Osteocyte (in vitro differentiated cells): ENCODE data around the gene TSPAN2. TPM values are rescaled to one million over a fixed set of nuclear protein-coding genes. Genes with fewer than 3 reads are reported as not detected.

Source experiments
- DNase-seq: peaks from one replicate; pipeline ENCODE4 v3.0.0; 2021; ENCODE audit warnings: mixed read lengths; ENCODE audit not compliant: unreplicated experiment; ENCODE audit errors: extremely low spot score
- H3K27ac Mint-ChIP-seq: one replicate; pipeline ENCODE4 v1.8.0; 2021; ENCODE audit warnings: mild to moderate bottlenecking, mixed read lengths; ENCODE audit not compliant: unreplicated experiment
- H3K27me3 Mint-ChIP-seq: one replicate; pipeline ENCODE4 v1.8.0; 2021; ENCODE audit warnings: mixed read lengths; ENCODE audit not compliant: unreplicated experiment
- H3K36me3 Mint-ChIP-seq: one replicate; pipeline ENCODE4 v1.8.0; 2021; ENCODE audit warnings: mixed read lengths; ENCODE audit not compliant: unreplicated experiment
- H3K4me1 Mint-ChIP-seq: one replicate; pipeline ENCODE4 v1.8.0; 2021; ENCODE audit warnings: mixed read lengths; ENCODE audit not compliant: unreplicated experiment
- H3K4me3 Mint-ChIP-seq: one replicate; pipeline ENCODE4 v1.8.0; 2021; ENCODE audit warnings: mild to moderate bottlenecking, moderate library complexity, mixed read lengths; ENCODE audit not compliant: unreplicated experiment
- H3K9me3 Mint-ChIP-seq: one replicate; pipeline ENCODE4 v1.8.0; 2021; ENCODE audit warnings: mixed read lengths; ENCODE audit not compliant: unreplicated experiment
- total RNA-seq: library from RNA; stranded (reverse); gene quantifications from 2 replicates; pipeline ENCODE4 v1.2.1, GENCODE V29; 2021
- TF ChIP-seq, protein P1 (sequence below): fragments of 200-600 bp; sonication (generic); IDR thresholded peaks from 2 replicates; pipeline ENCODE4 v1.5.0; 2021; ENCODE audit warnings: antibody characterized with exemption, mild to moderate bottlenecking, moderate library complexity

Gene TSPAN2
- total RNA-seq, 1 donor from 2014 or later: 3.5 TPM

DNA sequence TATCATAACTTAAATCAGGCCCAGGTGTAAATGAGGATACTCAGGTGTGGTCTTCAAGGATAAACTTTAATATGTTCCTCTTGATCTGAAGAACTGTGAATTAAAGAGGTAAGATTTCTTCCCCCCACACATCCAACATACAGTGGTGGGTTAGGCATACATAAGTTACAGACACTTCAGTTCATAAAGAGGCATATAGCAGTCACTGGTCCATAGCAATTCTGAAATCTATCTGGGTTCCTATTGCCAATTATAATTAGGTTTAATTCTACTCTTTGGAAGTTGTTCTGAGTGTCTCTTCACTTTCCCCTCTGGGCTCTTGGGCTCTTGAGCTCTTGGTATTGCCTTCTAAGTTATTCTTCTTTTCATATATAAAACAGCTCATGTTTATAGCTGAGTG is 32.5 kb upstream of the TSPAN2 start:
- peaks cover 26% of the 10 kb centered on the region for H3K9me3 Mint-ChIP-seq
- no peaks in the 10 kb centered on the region for H3K27me3 Mint-ChIP-seq
- TF ChIP-seq, protein P1, sequence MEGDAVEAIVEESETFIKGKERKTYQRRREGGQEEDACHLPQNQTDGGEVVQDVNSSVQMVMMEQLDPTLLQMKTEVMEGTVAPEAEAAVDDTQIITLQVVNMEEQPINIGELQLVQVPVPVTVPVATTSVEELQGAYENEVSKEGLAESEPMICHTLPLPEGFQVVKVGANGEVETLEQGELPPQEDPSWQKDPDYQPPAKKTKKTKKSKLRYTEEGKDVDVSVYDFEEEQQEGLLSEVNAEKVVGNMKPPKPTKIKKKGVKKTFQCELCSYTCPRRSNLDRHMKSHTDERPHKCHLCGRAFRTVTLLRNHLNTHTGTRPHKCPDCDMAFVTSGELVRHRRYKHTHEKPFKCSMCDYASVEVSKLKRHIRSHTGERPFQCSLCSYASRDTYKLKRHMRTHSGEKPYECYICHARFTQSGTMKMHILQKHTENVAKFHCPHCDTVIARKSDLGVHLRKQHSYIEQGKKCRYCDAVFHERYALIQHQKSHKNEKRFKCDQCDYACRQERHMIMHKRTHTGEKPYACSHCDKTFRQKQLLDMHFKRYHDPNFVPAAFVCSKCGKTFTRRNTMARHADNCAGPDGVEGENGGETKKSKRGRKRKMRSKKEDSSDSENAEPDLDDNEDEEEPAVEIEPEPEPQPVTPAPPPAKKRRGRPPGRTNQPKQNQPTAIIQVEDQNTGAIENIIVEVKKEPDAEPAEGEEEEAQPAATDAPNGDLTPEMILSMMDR: no peak
- no peak overlapping the region for H3K4me3 Mint-ChIP-seq
- no peak overlapping the region for H3K27ac Mint-ChIP-seq
- H3K4me1 Mint-ChIP-seq: peaks cover 11% of the 10 kb centered on the region
- peaks cover 10% of the 10 kb centered on the region for H3K36me3 Mint-ChIP-seq
- no peak for DNase-seq

DNA sequence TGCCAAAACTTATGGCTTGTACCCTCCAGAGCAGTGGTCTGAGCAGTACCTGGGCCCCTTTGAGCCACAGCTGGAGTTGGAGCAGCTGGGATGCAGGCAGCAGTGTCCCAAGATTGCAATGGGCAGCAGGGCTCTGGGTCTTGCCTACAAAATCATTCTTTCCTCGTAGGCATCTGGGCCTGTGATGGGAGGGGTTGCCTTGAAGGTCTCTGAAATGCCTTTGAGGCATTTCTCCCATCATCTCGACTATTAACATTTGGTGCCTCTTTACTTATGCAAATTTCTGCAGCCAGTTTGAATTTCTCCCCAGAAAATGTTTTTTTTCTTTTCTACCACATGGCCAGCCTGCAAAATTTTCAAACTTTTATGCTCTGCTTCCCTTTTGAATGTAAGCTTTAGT is 31.0 kb upstream of the TSPAN2 start:
- no peak for DNase-seq
- Mint-ChIP-seq H3K4me1 (peaks cover 15% of the 10 kb centered on the region), H3K9me3 (peaks cover 20% of the 10 kb centered on the region), H3K27ac (no peak overlapping the region), H3K36me3 (peaks cover 8% of the 10 kb centered on the region), H3K27me3 (no peaks in the 10 kb centered on the region), H3K4me3 (no peak overlapping the region)
- TF ChIP-seq, protein P1: no peak

DNA sequence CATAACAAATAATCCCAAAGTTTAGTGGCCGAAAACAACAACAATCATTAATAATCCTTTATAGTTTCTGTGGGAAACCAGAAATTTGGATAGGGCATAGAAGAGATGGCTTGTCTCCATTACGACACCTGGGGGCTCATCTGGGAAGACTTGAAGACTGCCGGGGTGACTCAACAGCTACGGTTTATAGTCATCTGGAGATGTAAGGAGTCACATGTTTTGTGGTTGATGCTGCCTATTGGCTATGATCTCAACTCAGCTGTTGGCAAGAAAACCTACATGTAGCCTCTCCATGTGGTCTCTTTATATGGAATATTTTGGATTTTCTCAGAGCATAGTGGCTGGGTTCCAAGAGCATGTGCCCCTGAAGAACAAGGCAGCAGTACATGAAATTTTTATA is 29.3 kb upstream of the TSPAN2 start:
- H3K36me3 Mint-ChIP-seq: peaks cover 4% of the 10 kb centered on the region
- H3K9me3 Mint-ChIP-seq: peaks cover 14% of the 10 kb centered on the region
- no peak overlapping the region for H3K4me3 Mint-ChIP-seq
- TF ChIP-seq, protein P1: no peak
- H3K27me3 Mint-ChIP-seq: no peaks in the 10 kb centered on the region
- no peak for DNase-seq
- H3K4me1 Mint-ChIP-seq: peaks cover 32% of the 10 kb centered on the region
- H3K27ac Mint-ChIP-seq: no peak overlapping the region

DNA sequence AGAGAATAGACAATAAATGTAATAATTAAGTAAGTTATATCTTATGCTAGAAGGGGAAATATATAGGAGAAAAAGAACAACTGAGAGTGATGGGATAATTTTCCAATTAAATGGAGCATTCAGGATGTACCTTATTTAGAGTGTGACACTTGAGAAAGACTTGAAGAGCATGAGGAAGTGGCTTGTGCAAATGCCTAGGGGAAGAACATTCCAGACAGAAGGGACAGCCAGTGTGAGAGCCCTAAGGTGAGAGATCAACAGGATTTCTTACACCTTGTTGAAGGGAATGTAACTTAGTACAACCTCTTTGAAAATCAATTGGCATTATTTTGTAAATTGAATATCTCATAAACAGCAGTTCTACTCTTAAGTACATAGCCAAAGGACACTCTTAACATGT is 28.8 kb upstream of the TSPAN2 start:
- Mint-ChIP-seq H3K36me3 (peaks cover 2% of the 10 kb centered on the region), H3K27ac (no peak overlapping the region), H3K4me1 (peaks cover 32% of the 10 kb centered on the region), H3K27me3 (no peaks in the 10 kb centered on the region), H3K4me3 (no peak overlapping the region), H3K9me3 (peaks cover 13% of the 10 kb centered on the region)
- no peak for DNase-seq
- TF ChIP-seq, protein P1: no peak

DNA sequence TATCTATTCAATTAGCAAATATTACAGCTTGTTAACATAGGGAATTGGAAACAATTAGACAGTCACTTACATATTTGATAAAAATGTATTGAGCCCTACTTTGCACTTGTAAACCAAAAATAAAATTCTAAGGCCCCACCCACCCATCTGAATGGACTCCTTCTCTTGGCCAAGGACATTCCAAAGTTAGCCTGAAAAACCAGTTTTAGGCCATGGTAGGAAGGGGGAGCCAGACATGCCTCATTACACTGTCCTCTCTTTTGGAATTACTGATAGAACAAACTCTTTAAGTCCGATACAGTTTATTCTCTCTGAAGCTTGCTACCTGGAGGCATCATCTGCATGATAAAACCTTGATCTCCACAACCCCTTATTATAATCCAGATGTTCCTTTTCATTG is 28.0 kb upstream of the TSPAN2 start:
- H3K4me3 Mint-ChIP-seq: no peak overlapping the region
- H3K4me1 Mint-ChIP-seq: peaks cover 32% of the 10 kb centered on the region
- H3K36me3 Mint-ChIP-seq: no peaks in the 10 kb centered on the region
- DNase-seq: no peak
- no peaks in the 10 kb centered on the region for H3K27me3 Mint-ChIP-seq
- H3K27ac Mint-ChIP-seq: no peak overlapping the region
- TF ChIP-seq, protein P1: no peak
- H3K9me3 Mint-ChIP-seq: peaks cover 10% of the 10 kb centered on the region
